GM10266 (cell line): ENCODE measurements around the gene SLC25A25.

Source experiments
- DNase-seq: peaks from one replicate; pipeline ENCODE4 v3.0.0; 2012; ENCODE audit errors: extremely low spot score
- CTCF ChIP-seq: IDR thresholded peaks from 2 replicates; pipeline ENCODE4 v1.5.1; 2012; ENCODE audit warnings: mild to moderate bottlenecking, low read depth; ENCODE audit not compliant: control insufficient read depth, insufficient read depth; ENCODE audit errors: missing control alignments

Gene SLC25A25

DNA sequence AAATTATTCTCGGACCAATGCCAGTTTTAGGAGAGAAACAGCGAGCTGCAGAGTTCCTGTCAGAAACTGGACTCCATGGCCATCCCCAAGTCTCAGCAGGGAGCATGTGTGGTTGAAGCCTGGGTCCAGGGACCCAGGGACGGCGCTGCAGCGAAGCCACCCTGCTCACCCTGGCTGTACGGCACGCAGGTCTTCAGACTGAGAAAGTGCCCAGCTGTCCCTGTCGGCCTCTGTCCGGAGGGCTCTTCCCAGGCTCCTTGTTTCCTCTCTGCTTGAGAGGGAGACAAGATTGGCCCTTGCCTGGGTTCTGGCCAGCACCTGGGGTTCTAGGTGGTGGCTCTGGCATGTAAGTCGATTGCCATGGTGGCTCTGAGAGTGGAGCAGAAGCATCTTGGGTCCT is 32.5 kb downstream of the SLC25A25 start:
- TF ChIP-seq CTCF: no peak
- DNase-seq: no peak

DNA sequence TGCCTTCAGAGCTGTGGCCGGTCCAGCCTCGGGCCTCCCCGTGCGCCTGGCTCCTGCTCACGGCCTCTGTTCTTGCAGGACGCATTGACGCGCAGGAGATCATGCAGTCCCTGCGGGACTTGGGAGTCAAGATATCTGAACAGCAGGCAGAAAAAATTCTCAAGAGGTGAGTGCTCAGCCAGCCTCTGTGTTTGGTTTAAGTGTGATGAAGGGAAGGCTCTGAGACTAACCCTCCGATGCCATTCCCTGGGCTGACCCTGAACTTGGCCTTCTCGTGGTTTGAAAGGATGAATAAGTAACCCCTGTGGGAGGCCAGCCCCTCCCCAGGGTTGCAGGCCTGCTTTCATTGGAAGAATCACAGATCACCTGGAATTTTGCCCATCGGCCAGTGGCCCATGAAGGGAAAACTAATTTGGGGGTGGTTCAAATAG is 33.2 kb downstream of the SLC25A25 start:
- DNase-seq: no peak
- no peak for TF ChIP-seq CTCF

- no peak for DNase-seq
Observed at GRCh38 chr9:128101690-128102089, 33.7 kb downstream of the SLC25A25 start.

GRCh38 chr9:128102196-128102595 is 34.2 kb downstream of the SLC25A25 start:
- no peak for DNase-seq
- no peak for TF ChIP-seq CTCF

More at GRCh38 chr9:128101690-128102089, 33.7 kb downstream of the SLC25A25 start:
- no peak for TF ChIP-seq CTCF

DNA sequence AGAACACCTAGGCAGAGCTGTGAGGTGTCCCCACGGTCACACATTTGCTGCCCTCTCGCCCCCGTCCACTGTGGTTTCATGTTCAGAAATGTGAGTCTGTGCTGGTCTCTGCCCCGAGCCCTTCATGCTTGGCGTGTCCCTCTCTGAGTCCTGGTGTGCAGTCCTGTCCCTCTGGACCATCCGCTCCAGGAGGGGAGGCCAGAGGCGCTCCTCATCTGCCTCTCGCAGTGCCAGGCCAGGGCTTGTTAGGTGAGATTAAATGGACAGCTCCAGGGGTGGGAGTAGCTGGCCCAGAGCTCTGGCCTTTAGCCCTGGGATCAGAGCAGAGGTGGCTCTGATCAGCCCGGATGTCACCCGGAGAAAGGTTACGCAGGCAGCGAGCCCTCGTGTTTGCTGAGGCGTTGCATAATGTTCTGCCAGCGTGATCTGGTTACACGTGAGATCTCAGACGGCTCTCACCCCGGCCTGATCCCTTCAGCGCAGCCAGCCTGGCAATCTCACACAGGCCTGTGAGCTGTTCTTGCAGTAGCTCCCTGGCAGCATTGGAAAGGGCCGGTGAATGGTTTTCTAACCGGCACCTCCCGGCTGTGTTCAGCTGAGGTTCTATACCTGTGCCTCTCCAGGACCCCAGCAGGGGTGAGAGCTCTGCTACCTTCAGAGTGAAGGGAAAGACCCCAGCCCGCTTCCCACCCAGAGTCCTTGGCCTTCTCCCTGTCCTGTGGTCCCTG is 35.0 kb downstream of the SLC25A25 start:
- TF ChIP-seq CTCF: no peak
- DNase-seq: no peak

GRCh38 chr9:128103589-128103962 is 35.5 kb downstream of the SLC25A25 start:
- TF ChIP-seq CTCF: no peak
- DNase-seq: no peak

GRCh38 chr9:128104171-128104618 is 36.2 kb downstream of the SLC25A25 start:
- DNase-seq: no peak
- TF ChIP-seq CTCF: no peak
